HG03520 (cell line): ENCODE results near the gene BLNK.
"Not testable (repeated sequence)": the region's sequence is repeated elsewhere in the genome, so short reads cannot be mapped to it uniquely, and the experiment has no call there.

Experiments
- ATAC-seq: cut with Tn5 transposase; IDR thresholded peaks from one replicate; pipeline ENCODE4 v1.9.1; 2021; ENCODE audit warnings: mild to moderate bottlenecking, moderate library complexity; ENCODE audit not compliant: unreplicated experiment

BLNK gene

DNA sequence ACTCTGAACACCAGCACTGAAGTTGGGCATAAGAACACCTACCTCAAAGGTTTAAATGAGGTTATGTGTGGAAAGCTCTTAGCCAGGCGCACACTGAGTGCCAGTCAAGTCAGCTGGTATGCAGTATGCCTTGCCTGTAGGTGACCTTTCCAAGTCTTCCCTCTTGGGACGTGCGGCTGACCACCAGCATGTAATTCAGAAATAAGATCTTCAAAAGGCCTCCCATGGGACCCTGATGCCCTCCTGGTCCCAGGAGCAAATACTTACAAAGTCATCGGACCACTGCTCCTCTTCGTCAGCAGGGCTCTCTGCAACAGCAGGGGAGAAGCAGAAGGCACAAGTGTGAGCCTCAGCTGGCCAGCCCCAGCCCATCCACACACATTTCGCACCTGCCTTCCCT is 40.8 kb downstream of the BLNK start:
- ATAC-seq: no peak

DNA sequence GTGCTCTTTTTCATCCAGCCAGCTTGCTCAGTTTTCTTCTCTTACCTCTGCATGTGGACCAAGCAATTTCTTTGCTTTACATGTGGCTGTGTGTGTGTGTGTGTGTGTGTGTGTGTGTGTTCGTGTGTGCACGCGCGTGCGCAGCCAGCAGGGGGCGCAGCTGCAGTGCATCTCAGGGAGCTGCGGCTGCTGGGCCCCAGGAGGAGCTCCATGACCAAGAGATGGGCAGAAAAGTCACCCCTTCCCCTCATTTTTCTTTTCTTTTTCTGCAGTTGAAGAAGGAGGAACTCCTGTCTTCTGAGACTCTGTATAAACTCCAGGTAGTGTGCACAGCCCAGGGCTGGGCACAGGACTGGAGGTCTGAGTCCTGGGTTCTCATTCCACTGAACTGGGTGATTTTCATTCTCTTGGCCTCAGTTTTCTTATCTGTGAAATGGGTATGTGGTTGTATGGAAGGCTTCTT is 41.8 kb downstream of the BLNK start:
- ATAC-seq: no peak

DNA sequence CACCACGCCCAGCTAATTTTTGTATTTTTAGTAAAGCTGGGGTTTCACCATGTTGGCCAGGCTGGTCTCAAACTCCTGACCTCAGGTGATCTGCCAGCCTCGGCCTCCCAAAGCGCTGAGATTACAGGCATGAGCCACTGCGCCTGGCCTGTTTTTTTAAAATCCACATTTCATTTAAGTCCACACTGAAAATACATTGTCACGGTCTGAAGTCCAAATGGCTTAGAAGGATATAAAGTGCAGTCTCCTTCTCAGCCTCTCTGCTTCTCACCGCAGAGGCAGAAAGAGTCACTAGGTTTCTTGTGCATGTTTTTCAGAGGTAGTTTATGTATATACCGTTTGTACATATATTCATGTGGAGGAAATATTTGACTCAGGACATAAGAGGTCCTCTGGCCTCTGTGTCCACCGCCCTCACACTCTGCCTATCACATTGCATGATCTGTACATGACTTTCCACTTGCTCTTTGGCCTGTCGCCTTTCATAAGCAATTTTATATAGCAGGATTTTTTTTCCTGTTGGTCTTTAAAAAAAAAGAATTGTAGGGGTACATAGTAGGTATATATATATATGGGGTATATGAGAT is 42.9 kb downstream of the BLNK start:
- no peak for ATAC-seq

DNA sequence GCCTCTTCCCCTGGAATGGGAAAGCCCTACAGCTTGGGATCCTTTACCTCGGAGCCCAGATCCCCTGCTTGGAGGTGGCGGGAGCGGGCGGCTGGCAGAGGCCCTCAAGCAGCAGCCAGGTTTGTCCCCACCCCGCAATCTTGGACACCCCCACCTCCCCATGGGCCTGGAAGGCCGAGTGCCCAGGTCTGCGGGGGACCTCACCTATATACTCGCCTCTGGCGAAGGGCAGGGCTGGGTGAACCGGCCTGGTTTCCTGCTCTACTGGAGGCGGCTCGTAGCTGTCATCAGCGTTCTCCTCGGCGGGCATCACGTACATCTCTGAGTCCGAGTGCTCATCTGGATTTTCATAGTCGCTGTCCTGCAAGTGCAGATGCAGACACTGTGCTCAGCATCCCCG is 44.2 kb downstream of the BLNK start:
- ATAC-seq: no peak

DNA sequence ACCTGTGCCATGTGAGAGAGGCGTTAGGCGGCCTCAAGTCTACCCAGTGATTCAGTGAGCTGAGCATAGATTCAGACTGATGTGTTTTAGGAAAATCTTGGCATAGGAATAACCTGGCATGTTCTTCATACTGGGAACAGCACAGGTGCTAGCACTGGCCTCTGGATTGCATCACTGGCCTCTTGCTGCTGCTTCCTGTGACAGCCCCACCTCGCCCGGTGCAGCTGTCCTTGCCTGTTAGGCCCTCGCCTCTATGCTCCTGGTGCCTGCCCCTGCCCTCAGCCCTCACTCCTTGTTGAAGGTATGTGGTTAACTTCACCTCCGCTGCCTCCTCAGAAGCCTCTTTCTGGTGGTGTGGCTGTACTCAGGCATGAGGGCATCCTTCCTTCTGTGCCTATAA is 46.2 kb downstream of the BLNK start:
- no peak for ATAC-seq

DNA sequence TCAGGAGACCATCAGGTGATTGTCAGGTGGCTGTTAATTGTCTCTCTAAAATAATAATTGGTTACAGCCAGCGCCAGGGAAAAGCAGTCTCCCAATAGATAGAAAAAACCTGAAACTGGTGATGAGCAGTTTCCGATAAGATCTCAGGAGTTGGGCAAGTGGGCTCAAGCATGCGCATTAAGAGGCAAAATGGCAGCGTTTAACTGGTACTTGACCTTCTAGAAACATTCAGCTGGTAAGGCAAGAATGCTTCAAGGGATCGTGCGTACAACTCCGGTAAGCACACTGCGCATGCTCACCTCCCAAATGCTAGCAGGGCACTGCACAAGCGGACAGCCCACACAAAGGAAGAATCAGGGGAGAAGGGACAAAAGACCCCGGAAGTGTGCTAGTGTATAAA is 48.5 kb downstream of the BLNK start:
- no peak for ATAC-seq

DNA sequence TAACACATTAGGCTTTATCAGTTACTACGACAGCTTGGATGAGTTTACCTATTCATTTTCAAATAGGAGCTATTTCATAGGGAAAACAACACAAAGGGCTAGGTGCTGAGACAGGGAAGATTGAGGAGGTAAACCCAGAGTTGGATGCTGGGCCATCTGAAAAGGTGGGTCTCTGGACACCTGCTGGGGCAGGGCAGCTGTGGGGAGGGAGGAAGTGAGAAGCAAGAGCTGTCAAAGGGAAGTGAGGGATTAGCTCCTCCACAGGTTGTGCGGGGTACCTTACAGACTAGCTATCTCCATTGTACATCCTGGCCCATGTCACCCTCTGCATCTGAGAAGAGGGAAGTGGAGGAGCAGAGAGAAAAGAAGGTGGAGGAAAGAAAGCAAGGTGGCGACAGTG is 48.9 kb downstream of the BLNK start:
- no peak for ATAC-seq

DNA sequence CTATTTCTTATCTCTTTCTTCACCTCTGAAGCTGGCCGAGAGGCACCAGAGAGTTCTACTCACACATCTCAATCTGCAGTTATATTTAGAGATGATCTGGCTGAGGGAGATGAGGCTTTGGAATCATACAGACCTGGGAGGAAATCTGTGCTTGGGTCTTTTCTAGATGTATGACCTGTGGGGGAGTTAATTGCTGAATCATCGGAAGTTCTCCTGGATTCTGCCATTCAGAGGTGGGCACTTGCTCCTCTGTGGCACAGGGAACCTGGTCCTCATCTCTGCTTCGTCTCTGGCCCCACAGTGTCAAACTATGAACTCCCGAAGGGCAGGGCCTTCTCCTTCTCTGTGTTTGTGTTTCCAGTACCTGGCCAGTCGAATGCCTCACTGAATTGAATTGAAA is 52.5 kb downstream of the BLNK start:
- no peak for ATAC-seq

DNA sequence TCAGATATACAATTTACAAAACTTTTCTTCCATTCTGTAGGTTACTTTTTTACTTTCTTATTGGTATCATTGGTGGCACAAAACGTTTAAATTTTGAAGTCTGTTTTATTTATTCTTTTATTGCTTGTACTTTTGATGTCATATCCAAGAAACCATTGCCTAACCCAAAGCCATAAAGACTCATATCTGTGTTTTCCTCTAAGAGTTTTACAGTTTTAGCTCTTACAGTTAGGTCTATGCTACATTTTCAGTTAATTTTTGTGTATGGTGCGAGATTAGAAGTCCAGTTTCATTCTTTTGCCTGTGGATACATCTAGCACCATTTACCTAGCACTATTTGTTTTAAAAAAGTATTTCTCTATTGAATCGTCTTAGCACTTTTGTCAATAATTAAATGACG is 53.7 kb downstream of the BLNK start:
- ATAC-seq: no peak

DNA sequence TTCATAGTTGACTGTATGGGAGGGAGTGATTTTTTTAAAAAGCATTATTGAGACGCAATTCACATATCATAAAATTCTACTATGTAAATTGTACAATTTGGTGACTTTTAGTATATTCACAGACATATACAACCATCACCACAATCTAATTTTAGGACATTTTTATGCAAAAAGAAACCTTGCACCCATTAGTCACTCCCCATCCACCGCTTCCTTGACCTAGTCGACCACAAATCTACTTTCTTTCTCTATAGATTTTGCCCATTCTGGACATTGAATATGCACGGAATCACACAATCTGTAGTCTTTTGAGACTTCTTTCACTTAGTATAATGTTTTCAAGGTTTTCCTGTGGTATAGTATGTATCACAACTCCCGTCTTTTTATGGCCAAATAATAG is 54.6 kb downstream of the BLNK start:
- ATAC-seq: no peak

DNA sequence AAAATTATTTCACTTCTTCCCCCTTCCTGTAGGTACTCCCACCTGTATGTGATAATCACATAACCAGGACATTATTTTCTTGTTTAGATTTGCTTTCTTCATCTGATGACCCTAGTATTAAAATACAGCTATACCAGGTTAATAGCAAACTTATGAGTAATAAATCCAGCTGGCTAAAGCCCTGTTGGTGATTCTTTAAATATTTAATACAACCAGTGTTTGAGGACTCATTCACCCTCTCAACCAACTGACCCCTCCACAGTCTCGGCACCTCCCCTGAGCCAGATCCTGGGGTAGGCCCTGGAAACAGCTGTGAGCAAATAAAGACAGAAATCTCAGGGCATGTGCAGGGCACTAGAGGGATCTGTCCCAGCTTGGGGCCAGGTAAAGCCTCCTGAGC is 58.5 kb downstream of the BLNK start:
- no peak for ATAC-seq

DNA sequence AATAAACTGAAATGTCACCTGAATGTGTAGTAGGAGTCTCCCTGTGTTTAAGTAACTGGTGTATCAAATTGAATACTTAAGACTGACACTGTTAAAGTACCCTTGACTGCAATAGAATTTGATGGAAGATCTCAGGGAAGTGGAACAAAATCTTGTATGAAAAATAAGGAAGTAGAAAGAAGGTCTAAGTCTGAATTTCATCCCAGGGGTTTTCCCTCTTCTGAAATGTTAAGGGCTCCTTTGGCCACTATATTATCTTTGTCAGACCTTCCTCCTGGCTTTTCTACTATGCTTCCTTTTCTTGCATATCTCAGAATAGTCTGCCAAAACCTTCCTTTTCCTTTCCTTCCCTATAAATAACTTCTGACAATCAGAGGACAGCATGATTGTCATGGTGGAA is 59.6 kb downstream of the BLNK start:
- no peak for ATAC-seq

DNA sequence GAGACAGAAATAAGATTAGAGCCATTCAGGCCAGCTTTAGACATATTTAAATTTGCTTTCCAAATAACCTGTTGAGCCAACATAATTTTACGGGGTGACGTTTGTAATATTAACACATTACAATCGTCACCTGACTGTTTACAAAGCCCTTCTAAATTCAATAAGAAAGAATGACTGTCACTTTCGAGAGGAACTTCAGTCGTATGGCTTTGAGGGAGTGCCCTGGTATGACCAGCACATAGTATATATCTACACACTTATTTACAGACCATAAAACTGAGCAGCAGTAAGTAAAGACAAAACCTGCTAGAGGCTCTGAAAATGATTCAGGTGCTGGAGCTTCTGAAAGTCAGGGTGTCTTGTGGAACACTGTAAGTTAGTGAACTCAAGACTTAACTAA is 62.4 kb downstream of the BLNK start:
- ATAC-seq: no peak

DNA sequence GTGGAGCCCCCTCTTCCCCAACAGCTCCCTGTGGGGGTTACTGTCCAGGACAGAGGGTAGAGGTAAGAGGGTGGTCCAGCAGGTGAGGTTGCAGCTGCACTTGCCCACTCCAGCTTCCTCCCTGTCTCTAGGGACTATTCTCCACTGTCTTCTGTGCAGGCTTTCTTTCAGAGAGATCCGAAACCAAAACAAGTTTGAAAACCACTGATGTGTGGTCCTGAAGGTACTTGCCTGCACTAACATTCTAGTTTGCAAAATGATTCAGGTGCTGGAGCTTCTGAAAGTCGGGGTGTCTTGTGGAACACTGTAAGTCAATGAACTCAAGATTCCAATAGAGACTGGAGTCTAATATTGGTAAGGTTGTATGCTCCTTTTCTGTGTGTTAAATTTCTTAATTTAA is 63.1 kb downstream of the BLNK start:
- no peak for ATAC-seq

DNA sequence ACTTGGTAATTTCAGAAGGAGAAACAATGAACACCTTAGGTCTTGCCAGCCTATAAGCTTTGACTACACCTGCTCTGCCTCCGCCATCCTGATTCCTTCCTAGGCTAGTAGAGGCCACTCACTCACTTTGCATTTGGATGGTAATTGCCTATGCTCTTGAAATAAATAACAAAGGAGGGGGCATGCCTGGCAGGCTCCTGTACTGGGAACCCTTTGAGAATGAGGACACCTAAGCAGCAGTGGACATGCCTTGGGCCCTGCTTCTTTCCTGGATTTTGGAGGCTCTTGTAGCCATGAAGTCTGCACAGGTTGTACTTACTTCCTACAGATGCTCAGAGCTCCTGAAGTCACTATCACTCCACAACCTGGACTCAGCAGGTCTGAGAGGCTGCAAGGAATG is 65.8 kb downstream of the BLNK start:
- ATAC-seq: no peak

DNA sequence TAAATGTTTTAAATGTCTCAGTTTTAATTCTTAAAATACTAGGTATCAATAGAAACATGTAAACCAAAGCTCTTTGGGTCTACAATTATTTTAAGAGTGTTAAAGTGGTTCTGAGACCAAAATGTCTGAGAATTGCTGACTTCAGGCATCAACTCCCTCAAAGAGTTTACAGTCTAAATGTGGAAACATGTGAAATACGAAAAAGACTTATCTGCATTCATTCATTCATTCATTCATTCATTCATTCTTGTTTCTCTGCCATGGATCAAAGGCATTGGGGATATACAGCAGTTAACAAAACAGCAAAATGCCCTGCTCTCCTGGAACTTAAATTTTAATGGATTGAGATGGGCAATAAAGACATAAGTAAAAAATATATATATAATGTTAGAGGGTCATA is 69.8 kb downstream of the BLNK start:
- no peak for ATAC-seq

DNA sequence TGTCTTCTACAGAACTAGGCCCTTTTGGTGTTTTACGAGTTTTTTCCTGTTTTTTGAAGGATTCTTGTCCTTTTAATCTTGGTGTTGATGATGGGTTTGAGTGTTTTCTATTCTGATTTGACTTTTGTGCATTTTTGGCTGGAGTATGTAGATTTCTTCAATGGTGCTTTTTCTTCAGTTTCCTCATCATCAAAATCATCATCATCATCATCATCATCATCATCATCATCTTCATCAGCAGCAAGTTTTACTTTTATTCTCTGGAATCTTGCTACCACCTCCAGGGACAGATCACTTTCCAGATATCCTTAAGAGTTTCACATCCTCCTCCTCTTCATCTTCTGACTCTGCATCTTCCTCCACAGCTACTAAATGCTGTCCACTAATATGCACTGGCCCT is 81.9 kb downstream of the BLNK start:
- not testable (repeated sequence) for ATAC-seq

DNA sequence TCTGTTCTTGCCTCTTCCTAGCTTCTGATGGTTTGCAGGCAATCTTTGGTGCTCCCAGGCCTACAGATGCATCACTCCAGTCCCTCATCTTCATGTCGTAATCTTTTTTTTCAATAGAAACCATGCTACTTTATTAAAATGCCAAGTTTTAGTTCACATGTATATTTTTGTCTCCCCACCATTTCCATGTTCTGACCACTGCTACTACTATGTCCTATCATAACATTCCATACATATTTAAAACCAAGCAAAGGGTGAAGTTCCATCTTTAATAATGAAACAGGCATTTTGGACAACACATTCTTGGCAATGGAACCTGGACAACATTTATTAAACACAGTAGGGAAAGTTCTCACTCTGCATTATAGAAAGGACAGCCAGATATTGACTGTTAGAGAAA is 82.5 kb downstream of the BLNK start:
- no peak for ATAC-seq

DNA sequence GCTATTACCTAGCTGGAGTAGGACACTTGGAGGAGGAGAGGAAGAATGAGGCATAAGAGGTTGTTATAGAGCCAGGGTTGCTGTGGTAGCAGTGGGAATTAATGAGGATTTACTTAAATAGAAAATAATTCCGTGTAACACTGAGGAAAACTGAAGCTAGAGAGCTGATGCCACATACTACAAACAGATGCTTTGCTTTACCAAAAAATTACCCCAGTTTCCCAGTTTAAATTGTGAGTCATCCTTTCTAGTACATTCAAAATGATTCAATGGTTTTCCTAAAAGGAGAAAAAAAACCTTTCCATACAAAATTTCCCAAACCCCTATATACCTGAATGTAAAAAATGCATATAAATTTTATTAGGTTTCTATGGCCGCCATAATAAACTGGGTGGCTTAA is 82.9 kb downstream of the BLNK start:
- ATAC-seq: no peak

DNA sequence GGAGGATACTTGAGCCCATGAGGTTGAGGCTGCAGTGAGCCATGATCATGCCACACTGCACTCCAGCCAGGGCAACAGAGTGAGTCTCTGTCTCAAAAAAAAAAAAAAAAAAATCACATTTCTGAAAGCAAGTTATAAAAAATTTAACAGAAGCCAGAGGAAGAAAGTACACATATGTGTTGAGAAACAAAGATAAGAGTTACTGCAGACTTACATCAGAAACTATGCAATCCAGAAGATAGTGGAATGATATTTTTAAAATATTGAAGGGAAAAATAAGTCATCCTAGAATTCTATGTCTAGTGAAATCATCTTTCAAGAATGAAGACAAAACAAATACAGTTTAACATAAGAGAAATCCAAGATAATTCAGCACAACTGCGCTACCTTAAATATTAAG is 94.4 kb downstream of the BLNK start:
- ATAC-seq: no peak

DNA sequence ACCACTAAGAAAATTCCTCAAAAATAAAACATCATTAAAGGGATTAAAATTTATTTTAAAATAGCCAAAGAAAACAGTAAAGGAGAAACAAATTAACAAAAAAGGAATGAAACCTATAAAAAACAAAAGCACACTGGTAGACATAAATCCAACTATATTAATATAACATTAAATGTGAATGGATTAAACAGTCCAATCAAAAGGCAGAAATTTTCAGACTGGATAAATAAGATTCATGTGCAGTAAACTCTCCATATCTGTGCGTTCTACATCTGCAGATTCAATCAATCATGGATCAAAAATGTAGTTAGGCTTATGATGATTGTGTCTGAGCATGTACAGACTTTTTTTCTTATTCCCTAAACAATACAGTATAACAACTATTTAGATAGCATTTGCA is 98.7 kb downstream of the BLNK start:
- ATAC-seq: no peak

DNA sequence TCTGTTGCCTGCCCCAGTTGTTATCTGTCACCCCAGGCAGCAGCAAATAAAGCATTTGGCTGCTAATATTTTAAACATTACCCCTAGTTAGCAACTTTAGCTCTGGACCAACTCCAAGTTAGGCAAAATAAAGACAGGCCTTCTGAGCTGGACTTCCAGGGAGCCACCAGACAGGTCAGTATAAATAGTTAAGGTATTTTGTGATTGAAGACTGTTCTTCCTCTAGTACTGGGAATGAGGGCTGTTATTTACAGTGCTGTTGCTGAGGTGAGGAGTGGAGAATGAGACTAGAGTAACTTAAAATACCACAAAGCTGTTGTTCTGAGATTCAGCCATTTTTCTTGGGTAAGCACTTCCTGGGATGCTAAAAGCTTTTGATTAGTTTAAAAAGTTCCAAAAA is 101.1 kb downstream of the BLNK start:
- no peak for ATAC-seq

DNA sequence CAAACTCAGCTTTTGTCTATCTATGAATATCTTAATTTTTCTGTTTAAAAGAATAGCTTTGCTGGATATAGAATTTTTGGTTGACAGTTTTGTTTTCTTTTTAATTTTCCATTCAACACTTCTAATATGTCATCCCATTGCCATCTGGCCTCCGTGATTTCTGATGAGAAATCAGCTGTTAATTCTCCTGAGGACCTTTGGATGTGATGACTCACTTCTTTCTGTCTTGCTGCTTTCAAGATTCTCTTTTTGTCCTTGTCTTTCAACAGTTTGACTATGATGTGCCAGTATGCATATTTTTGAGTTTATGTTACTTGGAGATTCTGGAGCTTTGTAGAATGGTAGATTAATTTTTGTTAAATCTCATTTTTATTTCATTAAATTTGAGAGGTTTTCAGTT is 102.8 kb downstream of the BLNK start:
- no peak for ATAC-seq

DNA sequence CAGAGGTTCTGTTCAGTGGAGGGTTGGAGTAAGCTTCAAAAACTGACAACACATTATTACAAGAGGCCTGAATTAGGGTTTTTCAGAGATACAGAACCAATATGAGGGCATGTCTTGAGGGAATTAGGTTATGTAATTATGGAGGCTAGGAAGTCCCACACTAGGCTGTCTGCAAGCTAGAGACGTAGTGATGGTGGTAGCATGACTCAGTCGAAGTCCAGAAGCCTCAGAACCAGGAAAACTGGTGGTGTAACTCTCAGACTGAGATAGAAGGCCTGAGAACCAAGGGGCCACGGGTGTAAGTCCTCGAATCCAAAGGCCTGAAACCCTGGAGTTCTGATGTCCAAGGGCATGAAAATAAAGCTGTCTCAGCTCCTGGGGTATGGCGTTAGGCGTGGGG is 105.6 kb downstream of the BLNK start:
- ATAC-seq: no peak
